HCT116 (cell line): ENCODE results near the gene SNORC.

Experiments
- ELF1 ChIP-seq: IDR thresholded peaks from 2 replicates; pipeline ENCODE4 v1.6.1; 2012; ENCODE audit warnings: low read depth, borderline replicate concordance
- EZH2 ChIP-seq: fragments of 200-600 bp; sonication (generic); IDR thresholded peaks from 2 replicates; pipeline ENCODE4 v1.6.1; 2017; ENCODE audit warnings: antibody characterized with exemption, mixed run types
- EZH2phosphoT487 ChIP-seq: fragments of 200-600 bp; IDR thresholded peaks from 2 replicates; pipeline ENCODE4 v1.6.1; 2018; ENCODE audit warnings: antibody characterized with exemption, borderline replicate concordance
- FOSL1 ChIP-seq: IDR thresholded peaks from 2 replicates; pipeline ENCODE4 v1.6.1; 2012; ENCODE audit warnings: low read depth
- POLR2AphosphoS5 ChIP-seq: IDR thresholded peaks from 2 replicates; pipeline ENCODE4 v1.6.1; 2011; ENCODE audit warnings: mild to moderate bottlenecking, low read depth, low read length, moderate library complexity
- SRF ChIP-seq: IDR thresholded peaks from 2 replicates; pipeline ENCODE4 v1.6.1; 2012; ENCODE audit warnings: low read depth
- TF ChIP-seq, protein P1 (sequence below), 3 experiments: fragments of 200-600 bp in 1 of 3; sonication (generic) in 1 of 3; IDR thresholded peaks in 2 of 3; conservative IDR thresholded peaks in 1 of 3; 2 replicates each; pipeline ENCODE4 v1.5.1; 2012 to 2017; ENCODE audit warnings: low read depth in 2 of 3, low read length in 2 of 3, antibody characterized with exemption in 1 of 3, borderline replicate concordance in 1 of 3, control low read depth in 1 of 3, mild to moderate bottlenecking in 1 of 3, mixed read lengths in 1 of 3, mixed run types in 1 of 3, moderate library complexity in 1 of 3; ENCODE audit not compliant: insufficient read depth in 1 of 3
- TF ChIP-seq, protein P2 (sequence below): IDR thresholded peaks from 2 replicates; pipeline ENCODE4 v1.6.1; 2011; ENCODE audit warnings: mild to moderate bottlenecking, low read length, moderate library complexity; ENCODE audit not compliant: insufficient replicate concordance; ENCODE audit errors: extremely low read depth
- TF ChIP-seq, protein P3 (sequence below): IDR thresholded peaks from 2 replicates; pipeline ENCODE4 v1.6.1; 2012
- TF ChIP-seq, protein P4 (sequence below): IDR thresholded peaks from 2 replicates; pipeline ENCODE4 v1.6.1; 2012; ENCODE audit warnings: low read depth

DNA sequence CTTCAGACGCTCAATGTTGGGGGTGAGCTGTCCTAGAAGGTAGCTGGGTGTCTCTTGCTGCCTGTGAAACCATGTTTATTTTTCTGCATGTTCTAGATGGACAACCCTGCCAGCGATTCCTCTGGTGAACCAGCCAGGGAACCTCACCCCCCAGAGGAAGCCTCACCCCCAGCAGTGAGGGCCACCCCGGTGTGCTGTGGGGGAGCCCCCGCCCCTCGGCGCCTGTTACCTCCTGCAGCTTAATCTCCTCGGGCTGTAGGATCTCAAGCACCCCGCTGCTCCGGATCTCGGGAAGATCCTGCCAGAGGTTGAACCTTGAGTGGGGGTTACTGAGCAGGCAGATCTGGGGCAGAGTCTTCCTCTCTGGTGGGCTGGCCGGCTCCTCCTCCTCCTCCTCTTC, 50.0 kb downstream of the SNORC start:
- TF ChIP-seq, protein P1, sequence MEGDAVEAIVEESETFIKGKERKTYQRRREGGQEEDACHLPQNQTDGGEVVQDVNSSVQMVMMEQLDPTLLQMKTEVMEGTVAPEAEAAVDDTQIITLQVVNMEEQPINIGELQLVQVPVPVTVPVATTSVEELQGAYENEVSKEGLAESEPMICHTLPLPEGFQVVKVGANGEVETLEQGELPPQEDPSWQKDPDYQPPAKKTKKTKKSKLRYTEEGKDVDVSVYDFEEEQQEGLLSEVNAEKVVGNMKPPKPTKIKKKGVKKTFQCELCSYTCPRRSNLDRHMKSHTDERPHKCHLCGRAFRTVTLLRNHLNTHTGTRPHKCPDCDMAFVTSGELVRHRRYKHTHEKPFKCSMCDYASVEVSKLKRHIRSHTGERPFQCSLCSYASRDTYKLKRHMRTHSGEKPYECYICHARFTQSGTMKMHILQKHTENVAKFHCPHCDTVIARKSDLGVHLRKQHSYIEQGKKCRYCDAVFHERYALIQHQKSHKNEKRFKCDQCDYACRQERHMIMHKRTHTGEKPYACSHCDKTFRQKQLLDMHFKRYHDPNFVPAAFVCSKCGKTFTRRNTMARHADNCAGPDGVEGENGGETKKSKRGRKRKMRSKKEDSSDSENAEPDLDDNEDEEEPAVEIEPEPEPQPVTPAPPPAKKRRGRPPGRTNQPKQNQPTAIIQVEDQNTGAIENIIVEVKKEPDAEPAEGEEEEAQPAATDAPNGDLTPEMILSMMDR (IDR thresholded peaks at IDR 0.05 in 2 of 3, conservative IDR thresholded peaks at IDR 0.05 in 1 of 3; ENCODE audit: borderline replicate concordance in 1 of 3, insufficient read depth in 1 of 3, low read depth in 2 of 3, low read length in 2 of 3), result no peak
- no peak for TF ChIP-seq EZH2
- TF ChIP-seq, protein P2, sequence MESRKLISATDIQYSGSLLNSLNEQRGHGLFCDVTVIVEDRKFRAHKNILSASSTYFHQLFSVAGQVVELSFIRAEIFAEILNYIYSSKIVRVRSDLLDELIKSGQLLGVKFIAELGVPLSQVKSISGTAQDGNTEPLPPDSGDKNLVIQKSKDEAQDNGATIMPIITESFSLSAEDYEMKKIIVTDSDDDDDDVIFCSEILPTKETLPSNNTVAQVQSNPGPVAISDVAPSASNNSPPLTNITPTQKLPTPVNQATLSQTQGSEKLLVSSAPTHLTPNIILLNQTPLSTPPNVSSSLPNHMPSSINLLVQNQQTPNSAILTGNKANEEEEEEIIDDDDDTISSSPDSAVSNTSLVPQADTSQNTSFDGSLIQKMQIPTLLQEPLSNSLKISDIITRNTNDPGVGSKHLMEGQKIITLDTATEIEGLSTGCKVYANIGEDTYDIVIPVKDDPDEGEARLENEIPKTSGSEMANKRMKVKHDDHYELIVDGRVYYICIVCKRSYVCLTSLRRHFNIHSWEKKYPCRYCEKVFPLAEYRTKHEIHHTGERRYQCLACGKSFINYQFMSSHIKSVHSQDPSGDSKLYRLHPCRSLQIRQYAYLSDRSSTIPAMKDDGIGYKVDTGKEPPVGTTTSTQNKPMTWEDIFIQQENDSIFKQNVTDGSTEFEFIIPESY, result no peak
- TF ChIP-seq POLR2AphosphoS5, result no peak
- TF ChIP-seq, protein P3, sequence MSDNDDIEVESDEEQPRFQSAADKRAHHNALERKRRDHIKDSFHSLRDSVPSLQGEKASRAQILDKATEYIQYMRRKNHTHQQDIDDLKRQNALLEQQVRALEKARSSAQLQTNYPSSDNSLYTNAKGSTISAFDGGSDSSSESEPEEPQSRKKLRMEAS, result no peak
- TF ChIP-seq, protein P4, sequence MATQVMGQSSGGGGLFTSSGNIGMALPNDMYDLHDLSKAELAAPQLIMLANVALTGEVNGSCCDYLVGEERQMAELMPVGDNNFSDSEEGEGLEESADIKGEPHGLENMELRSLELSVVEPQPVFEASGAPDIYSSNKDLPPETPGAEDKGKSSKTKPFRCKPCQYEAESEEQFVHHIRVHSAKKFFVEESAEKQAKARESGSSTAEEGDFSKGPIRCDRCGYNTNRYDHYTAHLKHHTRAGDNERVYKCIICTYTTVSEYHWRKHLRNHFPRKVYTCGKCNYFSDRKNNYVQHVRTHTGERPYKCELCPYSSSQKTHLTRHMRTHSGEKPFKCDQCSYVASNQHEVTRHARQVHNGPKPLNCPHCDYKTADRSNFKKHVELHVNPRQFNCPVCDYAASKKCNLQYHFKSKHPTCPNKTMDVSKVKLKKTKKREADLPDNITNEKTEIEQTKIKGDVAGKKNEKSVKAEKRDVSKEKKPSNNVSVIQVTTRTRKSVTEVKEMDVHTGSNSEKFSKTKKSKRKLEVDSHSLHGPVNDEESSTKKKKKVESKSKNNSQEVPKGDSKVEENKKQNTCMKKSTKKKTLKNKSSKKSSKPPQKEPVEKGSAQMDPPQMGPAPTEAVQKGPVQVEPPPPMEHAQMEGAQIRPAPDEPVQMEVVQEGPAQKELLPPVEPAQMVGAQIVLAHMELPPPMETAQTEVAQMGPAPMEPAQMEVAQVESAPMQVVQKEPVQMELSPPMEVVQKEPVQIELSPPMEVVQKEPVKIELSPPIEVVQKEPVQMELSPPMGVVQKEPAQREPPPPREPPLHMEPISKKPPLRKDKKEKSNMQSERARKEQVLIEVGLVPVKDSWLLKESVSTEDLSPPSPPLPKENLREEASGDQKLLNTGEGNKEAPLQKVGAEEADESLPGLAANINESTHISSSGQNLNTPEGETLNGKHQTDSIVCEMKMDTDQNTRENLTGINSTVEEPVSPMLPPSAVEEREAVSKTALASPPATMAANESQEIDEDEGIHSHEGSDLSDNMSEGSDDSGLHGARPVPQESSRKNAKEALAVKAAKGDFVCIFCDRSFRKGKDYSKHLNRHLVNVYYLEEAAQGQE, result no peak
- TF ChIP-seq EZH2phosphoT487, result no peak
- TF ChIP-seq FOSL1, result no peak
- no peak for TF ChIP-seq ELF1
- no peak for TF ChIP-seq SRF
